HFF-Myc (cell line): Measurements from ENCODE around the gene FBN1.

Experiments
- DNase-seq: peaks from one replicate; pipeline ENCODE4 v3.0.0-alpha.2; 2011; ENCODE audit warnings: low read depth; ENCODE audit errors: extremely low read depth
- H3K4me3 ChIP-seq: replicated peaks from 2 replicates; pipeline ENCODE4 v1.5.1; 2011; ENCODE audit warnings: low read depth, mild to moderate bottlenecking, control low read depth, low read length
- CTCF ChIP-seq: IDR thresholded peaks from 2 replicates; pipeline ENCODE4 v1.5.1; 2012; ENCODE audit warnings: mild to moderate bottlenecking, low read depth, low read length, control low read depth; ENCODE audit errors: missing control alignments

Gene FBN1

GRCh38 chr15:48645558-48646330, at the start of gene FBN1:
Gene FBN1, minus strand, starts transcription at chr15:48645709. Its CDS starts 940 bp downstream, at chr15:48644769.
- no peak for DNase-seq
- H3K4me3 ChIP-seq = peak within 1 kb of the TSS; percentile 85
- TF ChIP-seq CTCF = no peak

- no peak for DNase-seq
- no peak for TF ChIP-seq CTCF
- H3K4me3 ChIP-seq = no peak overlapping the region
Measured at GRCh38 chr15:48693484-48693883, 48.0 kb upstream of the FBN1 start.

GRCh38 chr15:48688493-48688892, 43.0 kb upstream of the FBN1 start:
- H3K4me3 ChIP-seq = no peak overlapping the region
- TF ChIP-seq CTCF = no peak
- DNase-seq = no peak

GRCh38 chr15:48683991-48684765, 38.7 kb upstream of the FBN1 start:
- no peak for DNase-seq
- no peak for TF ChIP-seq CTCF
- no peak overlapping the region for H3K4me3 ChIP-seq

GRCh38 chr15:48682942-48683651, 37.6 kb upstream of the FBN1 start:
- TF ChIP-seq CTCF = no peak
- H3K4me3 ChIP-seq = no peak overlapping the region
- no peak for DNase-seq

- DNase-seq = no peak
- no peak for TF ChIP-seq CTCF
- no peak overlapping the region for H3K4me3 ChIP-seq
Measured at GRCh38 chr15:48681353-48681752, 35.8 kb upstream of the FBN1 start.
